Endothelial cell of umbilical vein (primary cell): Measurements from ENCODE around the gene SHMT1. TPM values are rescaled to one million over a fixed set of nuclear protein-coding genes. Genes with fewer than 3 reads are reported as not detected.

Source experiments
- BruUV-seq: library from RNA; stranded (reverse); fragments of 400-500 nt; replicated peaks from 2 replicates; lab custom pipeline; 2021; lab: Mats Ljungman, UMichigan
- CTCF ChIA-PET: fragments of 300-600, 350-600 bp; sonication (Branson Sonifier 250); formaldehyde crosslinking; loops from one replicate; lab custom pipeline; 2021; ENCODE audit warnings: antibody characterized with exemption, inconsistent platforms; lab: Charles Lee
- POLR2A ChIA-PET: fragments of 300-600, 350-600 bp; sonication (Branson Sonifier 250); formaldehyde crosslinking; loops from one replicate; lab custom pipeline; 2021; ENCODE audit warnings: antibody characterized with exemption, inconsistent platforms; lab: Charles Lee
- DNase-seq: peaks from one replicate; pipeline ENCODE4 v3.0.0-alpha.2; 2011; ENCODE audit warnings: low read depth, low spot score
- FAIRE-seq: peaks from 2 replicates; lab custom pipeline; 2011; peaks lifted over from hg19 to GRCh38; lab: Jason Lieb, UNC
- H2AFZ ChIP-seq: 2 replicates; pipeline ENCODE4 v1.6.0; 2012; ENCODE audit warnings: low read depth, low read length, control low read depth, inconsistent platforms
- H3K27ac ChIP-seq: 2 replicates; pipeline ENCODE4 v1.5.1; 2011; ENCODE audit warnings: low read depth, mild to moderate bottlenecking, control low read depth, low read length, moderate library complexity; ENCODE audit not compliant: insufficient read depth
- H3K27me3 ChIP-seq, 2 experiments: 2 replicates each; pipeline versions ENCODE4 v1.6.0 to v1.6.1; 2011; ENCODE audit warnings: low read length in 2 of 2, mixed read lengths in 1 of 2; ENCODE audit not compliant: control insufficient read depth in 2 of 2, insufficient read depth in 2 of 2
- H3K36me3 ChIP-seq, 2 experiments: 2 replicates in 1 of 2; 3 replicates in 1 of 2; pipeline ENCODE4 v1.5.1; 2011; ENCODE audit warnings: low read length in 2 of 2, mild to moderate bottlenecking in 1 of 2, moderate library complexity in 1 of 2; ENCODE audit not compliant: control insufficient read depth in 2 of 2, insufficient read depth in 2 of 2; ENCODE audit errors: extremely low read depth in 1 of 2
- H3K4me1 ChIP-seq: 3 replicates; pipeline ENCODE4 v1.5.1; 2011; ENCODE audit warnings: mild to moderate bottlenecking, low read length; ENCODE audit not compliant: control insufficient read depth, insufficient read depth; ENCODE audit errors: extremely low read depth
- H3K4me2 ChIP-seq: 2 replicates; pipeline ENCODE4 v1.6.1; 2011; ENCODE audit warnings: low read length, control low read depth, mixed read lengths; ENCODE audit not compliant: insufficient read depth
- H3K4me3 ChIP-seq, 3 experiments: fragments of 200-600 bp in 1 of 3; sonication (generic), shearing (Covaris generic) in 1 of 3; replicated peaks in 1 of 3; 2 replicates each; pipeline ENCODE4 v1.5.1; 2011 to 2016; ENCODE audit warnings: control low read depth in 3 of 3, low read length in 3 of 3, mild to moderate bottlenecking in 2 of 3, inconsistent platforms in 1 of 3, low read depth in 1 of 3, moderate library complexity in 1 of 3; ENCODE audit not compliant: insufficient read depth in 1 of 3
- H3K79me2 ChIP-seq: 2 replicates; pipeline ENCODE4 v1.6.0; 2012; ENCODE audit warnings: low read length, inconsistent platforms; ENCODE audit not compliant: control insufficient read depth, insufficient read depth
- H3K9ac ChIP-seq: replicated peaks from 2 replicates; pipeline ENCODE3; 2011; ENCODE audit warnings: low read length, control low read depth; ENCODE audit not compliant: insufficient read depth; ENCODE audit errors: extremely low read depth
- H3K9me1 ChIP-seq: replicated peaks from 3 replicates; pipeline ENCODE4 v1.6.0; 2011; ENCODE audit warnings: mild to moderate bottlenecking, low read length; ENCODE audit not compliant: control insufficient read depth, insufficient read depth; ENCODE audit errors: extremely low read depth
- H3K9me3 ChIP-seq: replicated peaks from 2 replicates; pipeline ENCODE4 v1.5.1; 2012; ENCODE audit warnings: low read length, inconsistent platforms; ENCODE audit not compliant: control insufficient read depth, insufficient read depth
- H4K20me1 ChIP-seq: replicated peaks from 2 replicates; pipeline ENCODE3; 2011; ENCODE audit warnings: mild to moderate bottlenecking, low read length; ENCODE audit not compliant: control insufficient read depth, insufficient read depth; ENCODE audit errors: extremely low read depth
- CTCF ChIP-seq, 2 donors: IDR thresholded peaks; 1 replicate in 1 of 2; 2 replicates in 1 of 2; pipeline ENCODE4 v1.5.1; 2011; ENCODE audit warnings: low read length in 2 of 2, mild to moderate bottlenecking in 2 of 2, moderate library complexity in 2 of 2, control low read depth in 1 of 2, inconsistent platforms in 1 of 2, low read depth in 1 of 2; ENCODE audit not compliant: insufficient read depth in 1 of 2; ENCODE audit errors: extremely low read depth in 1 of 2
- EZH2 ChIP-seq: IDR thresholded peaks from 2 replicates; pipeline ENCODE4 v1.6.1; 2012; ENCODE audit warnings: borderline replicate concordance, low read depth, mild to moderate bottlenecking, moderate library complexity, low read length, inconsistent platforms; ENCODE audit not compliant: severe bottlenecking
- FOS ChIP-seq: IDR thresholded peaks from 2 replicates; pipeline ENCODE4 v1.6.1; 2011; ENCODE audit warnings: mild to moderate bottlenecking, low read length, moderate library complexity, borderline replicate concordance; ENCODE audit not compliant: insufficient read depth
- GATA2 ChIP-seq: IDR thresholded peaks from 2 replicates; pipeline ENCODE4 v1.7.0; 2011; ENCODE audit warnings: low read depth, mild to moderate bottlenecking, moderate library complexity, mixed read lengths, low read length; ENCODE audit not compliant: insufficient read length, insufficient read depth
- JUN ChIP-seq: IDR thresholded peaks from 2 replicates; pipeline ENCODE4 v1.6.1; 2011; ENCODE audit warnings: borderline replicate concordance, low read depth; ENCODE audit not compliant: insufficient read length, insufficient read depth
- MAX ChIP-seq: IDR thresholded peaks from 2 replicates; pipeline ENCODE4 v1.6.1; 2011; ENCODE audit not compliant: insufficient read depth, insufficient read length
- MYC ChIP-seq: IDR thresholded peaks from one replicate; pipeline ENCODE4 v1.6.1; 2011; ENCODE audit warnings: mild to moderate bottlenecking, low read depth, low read length
- POLR2A ChIP-seq: IDR thresholded peaks from 2 replicates; pipeline ENCODE4 v1.6.1; 2012; ENCODE audit warnings: low read depth, mild to moderate bottlenecking, control low read depth, low read length
- POLR2AphosphoS5 ChIP-seq: IDR thresholded peaks from 2 replicates; pipeline ENCODE4 v1.6.1; 2012; ENCODE audit warnings: low read depth, mild to moderate bottlenecking, control low read depth, low read length, moderate library complexity; ENCODE audit not compliant: insufficient read depth
- dilution Hi-C: fragments of 300-500 bp; cut with MboI; formaldehyde crosslinking; loops from one replicate; pipeline ENCODE4 v1.15.0; 2019; ENCODE audit warnings: low sequenced_read_pairs; ENCODE audit not compliant: extremely low pct_ligation_motif_present
- intact Hi-C: fragments of 100-400 bp; cut with micrococcal nuclease; formaldehyde crosslinking; loops from one replicate; pipeline ENCODE4 v1.10.0; 2022
- polyA plus RNA-seq, 4 experiments: library from polyadenylated mRNA; depleted of rRNA in 3 of 4; stranded (reverse) in 3 of 4; unstranded in 1 of 4; fragments of >200 nt; gene quantifications; 2 replicates each; pipeline versions ENCODE4 v1.2.1 to v1.2.3, GENCODE V29; 2011 to 2012; ENCODE audit warnings: missing spikeins in 1 of 4
- total RNA-seq: library from RNA; stranded (reverse); gene quantifications from 2 replicates; pipeline ENCODE4 v1.2.3, GENCODE V29; 2021

SHMT1 gene
- total and polyA plus RNA-seq, 2 donors (not counting 3 experiments of a cell fraction or from before 2014, with no cell fraction given): 18.9 to 27.6 TPM

- ChIA-PET CTCF (no interaction called here), POLR2A (no interaction called here)
- no peak for DNase-seq
- Histone ChIP-seq H2AFZ (no peak overlapping the region), H3K9ac (no peak overlapping the region), H3K4me3 (no peak overlapping the region), H3K9me1 (no peaks in the 10 kb centered on the region), H3K9me3 (no peaks in the 10 kb centered on the region), H3K4me2 (no peak overlapping the region), H3K36me3 (no peaks in the 10 kb centered on the region), H3K4me1 (peaks cover 6% of the 10 kb centered on the region), H3K79me2 (peaks cover 8% of the 10 kb centered on the region), H3K27ac (no peak overlapping the region), H3K27me3 (no peaks in the 10 kb centered on the region), H4K20me1 (no peaks in the 10 kb centered on the region)
- intact Hi-C loops: no loop called here
- TF ChIP-seq FOS (no peak), EZH2 (no peak), CTCF (IDR thresholded peaks at IDR 0.05; ENCODE audit: extremely low read depth in 1 of 2, insufficient read depth in 1 of 2, low read depth in 1 of 2, low read length in 2 of 2) (no peak), MYC (no peak), POLR2AphosphoS5 (no peak), JUN (no peak), GATA2 (no peak), MAX (no peak), POLR2A (no peak)
- no TSS peak for BruUV-seq
- dilution Hi-C loops: no loop called here
- no peak for FAIRE-seq
Measured at GRCh38 chr17:18364166-18364565, 816 bp upstream of the SHMT1 start.
